H9 (cell line): ENCODE data around the gene DUSP1. TPM values are rescaled to one million over a fixed set of nuclear protein-coding genes. Genes with fewer than 3 reads are reported as not detected.

ENCODE experiments used
- DNase-seq: peaks from one replicate; pipeline ENCODE4 v3.0.0-alpha.2; 2017
- H2AFZ ChIP-seq: one replicate; pipeline ENCODE4 v1.6.1; 2013; ENCODE audit warnings: mild to moderate bottlenecking, low read length, control low read depth, moderate library complexity
- H2AK5ac ChIP-seq: 2 replicates; pipeline ENCODE4 v1.6.1; 2013; ENCODE audit warnings: low read length, control low read depth, mixed read lengths; ENCODE audit not compliant: insufficient read length
- H2BK120ac ChIP-seq: one replicate; pipeline ENCODE4 v1.6.1; 2013; ENCODE audit warnings: low read depth, mild to moderate bottlenecking, low read length, control low read depth, inconsistent platforms; ENCODE audit not compliant: poor library complexity, severe bottlenecking
- H2BK12ac ChIP-seq: 2 replicates; pipeline ENCODE4 v1.6.1; 2013; ENCODE audit warnings: low read length, control low read depth, mixed read lengths, low read depth; ENCODE audit not compliant: insufficient read length
- H2BK15ac ChIP-seq: 2 replicates; pipeline ENCODE4 v1.6.1; 2013; ENCODE audit warnings: low read depth, low read length, control low read depth
- H2BK20ac ChIP-seq: one replicate; pipeline ENCODE4 v1.6.1; 2013; ENCODE audit warnings: low read depth, mild to moderate bottlenecking, low read length, control low read depth, inconsistent platforms; ENCODE audit not compliant: poor library complexity, severe bottlenecking
- H2BK5ac ChIP-seq: 2 replicates; pipeline ENCODE4 v1.6.1; 2013; ENCODE audit warnings: low read length, control low read depth, mixed read lengths; ENCODE audit not compliant: insufficient read length
- H3K14ac ChIP-seq: 2 replicates; pipeline ENCODE4 v1.6.1; 2013; ENCODE audit warnings: low read length, control low read depth; ENCODE audit not compliant: insufficient read depth
- H3K18ac ChIP-seq: 2 replicates; pipeline ENCODE4 v1.6.1; 2013; ENCODE audit warnings: low read depth, mild to moderate bottlenecking, mixed read lengths, low read length, control low read depth; ENCODE audit not compliant: insufficient read length
- H3K23ac ChIP-seq: 2 replicates; pipeline ENCODE4 v1.6.1; 2013; ENCODE audit warnings: low read length, control low read depth, mixed read lengths, low read depth; ENCODE audit not compliant: insufficient read length
- H3K23me2 ChIP-seq: 2 replicates; pipeline ENCODE4 v1.6.1; 2013; ENCODE audit warnings: low read depth, mild to moderate bottlenecking, mixed read lengths, low read length, control low read depth; ENCODE audit not compliant: insufficient read length, poor library complexity, severe bottlenecking
- H3K27ac ChIP-seq: 2 replicates; pipeline ENCODE4 v1.5.1; 2013; ENCODE audit warnings: low read length, control low read depth, mixed read lengths, low read depth; ENCODE audit not compliant: insufficient read length
- H3K27me3 ChIP-seq: 2 replicates; pipeline ENCODE4 v1.6.1; 2013; ENCODE audit warnings: low read length, control low read depth, inconsistent platforms; ENCODE audit not compliant: insufficient read depth
- H3K4ac ChIP-seq: 2 replicates; pipeline ENCODE4 v1.6.1; 2013; ENCODE audit warnings: low read depth, mild to moderate bottlenecking, control low read depth, inconsistent platforms, low read length, moderate library complexity
- H3K4me1 ChIP-seq: 2 replicates; pipeline ENCODE4 v1.6.1; 2013; ENCODE audit warnings: low read length, control low read depth, inconsistent platforms; ENCODE audit not compliant: insufficient read depth
- H3K4me2 ChIP-seq: 2 replicates; pipeline ENCODE4 v1.6.1; 2013; ENCODE audit warnings: low read length, control low read depth, mixed read lengths; ENCODE audit not compliant: insufficient read length, insufficient read depth
- H3K56ac ChIP-seq: 2 replicates; pipeline ENCODE4 v1.6.1; 2013; ENCODE audit warnings: low read depth, mild to moderate bottlenecking, mixed read lengths, low read length, control low read depth; ENCODE audit not compliant: insufficient read length
- H3K79me1 ChIP-seq: 2 replicates; pipeline ENCODE4 v1.6.1; 2013; ENCODE audit warnings: low read depth, mild to moderate bottlenecking, moderate library complexity, low read length, control low read depth, inconsistent platforms; ENCODE audit not compliant: insufficient read depth, poor library complexity, severe bottlenecking
- H3K79me2 ChIP-seq: 2 replicates; pipeline ENCODE4 v1.6.1; 2013; ENCODE audit warnings: low read length, control low read depth, inconsistent platforms; ENCODE audit not compliant: insufficient read depth
- H3K9ac ChIP-seq: 2 replicates; pipeline ENCODE4 v1.6.1; 2013; ENCODE audit warnings: low read length, control low read depth, mixed read lengths; ENCODE audit not compliant: insufficient read length; ENCODE audit errors: extremely low read depth
- H3K9me3 ChIP-seq: one replicate; pipeline ENCODE4 v1.6.1; 2013; ENCODE audit warnings: low read depth, low read length, inconsistent platforms; ENCODE audit not compliant: control insufficient read depth
- H3T11ph ChIP-seq: one replicate; pipeline ENCODE4 v1.6.1; 2013; ENCODE audit warnings: mild to moderate bottlenecking, low read length, control low read depth, inconsistent platforms
- H4K20me1 ChIP-seq: one replicate; pipeline ENCODE4 v1.6.1; 2013; ENCODE audit not compliant: control insufficient read depth, insufficient read length, insufficient read depth
- H4K5ac ChIP-seq: 2 replicates; pipeline ENCODE4 v1.6.1; 2013; ENCODE audit warnings: low read depth, mild to moderate bottlenecking, mixed read lengths, low read length, control low read depth; ENCODE audit not compliant: insufficient read length
- H4K8ac ChIP-seq: replicated peaks from 2 replicates; pipeline ENCODE4 v1.6.1; 2013; ENCODE audit warnings: low read length, control low read depth, mixed read lengths, low read depth; ENCODE audit not compliant: insufficient read length
- H4K91ac ChIP-seq: 2 replicates; pipeline ENCODE4 v1.6.1; 2013; ENCODE audit warnings: low read depth, mild to moderate bottlenecking, moderate library complexity, mixed read lengths, low read length, control low read depth; ENCODE audit not compliant: insufficient read length
- H3K27ac Mint-ChIP-seq, 3 experiments: 2 replicates in 2 of 3; 3 replicates in 1 of 3; pipeline ENCODE4 v1.8.0; 2020 to 2021; ENCODE audit warnings: mixed read lengths in 3 of 3, mild to moderate bottlenecking in 1 of 3, moderate library complexity in 1 of 3
- H3K27me3 Mint-ChIP-seq: 2 replicates; pipeline ENCODE4 v1.8.0; 2021; ENCODE audit warnings: low read depth, mild to moderate bottlenecking, moderate library complexity, mixed read lengths
- H3K36me3 Mint-ChIP-seq, 3 experiments: 2 replicates in 2 of 3; 3 replicates in 1 of 3; pipeline ENCODE4 v1.8.0; 2020 to 2021; ENCODE audit warnings: low read depth in 3 of 3, mixed read lengths in 3 of 3; ENCODE audit not compliant: insufficient read depth in 1 of 3
- H3K4me1 Mint-ChIP-seq, 2 experiments: 2 replicates each; pipeline ENCODE4 v1.8.0; 2020; ENCODE audit warnings: mixed read lengths in 2 of 2
- H3K4me3 Mint-ChIP-seq, 2 experiments: 2 replicates in 1 of 2; 3 replicates in 1 of 2; pipeline ENCODE4 v1.8.0; 2020 to 2021; ENCODE audit warnings: mild to moderate bottlenecking in 2 of 2, mixed read lengths in 2 of 2, moderate library complexity in 1 of 2
- H3K9me3 Mint-ChIP-seq, 2 experiments: 2 replicates in 1 of 2; 3 replicates in 1 of 2; pipeline ENCODE4 v1.8.0; 2020; ENCODE audit warnings: mild to moderate bottlenecking in 2 of 2, mixed read lengths in 2 of 2, moderate library complexity in 1 of 2
- WGBS: extraction: QIAGEN DNeasy Blood & Tissue Kit; methylation state at CpG from one replicate; pipeline ENCODE4 v1.1.7; 2013; ENCODE audit warnings: missing lambda C conversion rate, low lambda C conversion rate, mixed read lengths; ENCODE audit not compliant: insufficient read length; ENCODE audit errors: extremely low coverage; 5-methylcytosine and 5-hydroxymethylcytosine counted together
- total RNA-seq: library from RNA; stranded (reverse); gene quantifications from 2 replicates; pipeline ENCODE4 v1.2.1, GENCODE V29; 2021
- TF ChIP-seq, protein P1 (sequence below): fragments of 200-600 bp; sonication (generic); conservative IDR thresholded peaks from 3 replicates; pipeline ENCODE4 v1.8.0; 2021; ENCODE audit warnings: antibody characterized with exemption, mild to moderate bottlenecking

The DUSP1 gene
- total RNA-seq, 1 experiment from 2014 or later = 10.9 TPM

DNA sequence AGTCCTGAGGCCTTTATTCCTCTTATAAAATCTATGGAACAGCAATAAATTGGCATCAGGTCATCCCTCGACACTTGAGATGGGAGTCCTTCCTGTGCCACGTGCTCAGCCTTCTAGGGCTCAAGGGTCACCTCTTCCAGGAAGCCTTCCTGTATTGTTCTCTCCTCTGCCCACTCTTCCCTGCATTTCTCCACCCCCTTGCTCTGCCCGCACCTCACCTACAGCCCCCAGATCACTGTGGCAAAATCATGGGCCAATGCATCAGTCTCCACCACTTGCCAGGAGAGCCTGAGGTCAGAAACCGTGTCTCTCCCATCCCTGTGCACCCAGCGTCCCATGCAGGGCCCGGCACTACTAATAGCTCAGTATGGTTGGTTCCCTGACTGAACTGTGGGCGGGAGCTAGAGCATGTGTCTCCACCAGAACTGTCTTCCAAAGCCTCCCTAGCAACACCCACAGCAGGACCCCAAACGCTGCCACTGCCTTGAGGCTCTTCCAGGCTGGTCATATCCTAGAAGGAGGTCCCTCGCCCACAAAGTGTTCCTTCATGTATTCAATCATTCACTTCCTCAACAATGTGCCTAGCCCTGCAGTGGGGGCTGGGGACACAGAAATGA lies 13.5 kb downstream of the DUSP1 start:
- Histone ChIP-seq H3K9me3 (no peaks in the 10 kb centered on the region), H3K27me3 (no peaks in the 10 kb centered on the region; the same call in 1 of the 2 replicates), H4K8ac (no peak overlapping the region), H3K4me1 (peaks cover 2% of the 10 kb centered on the region; the same call in 1 of the 2 replicates), H4K91ac (no peak overlapping the region), H3K79me1 (no peaks in the 10 kb centered on the region), H3K9ac (no peak overlapping the region), H2AK5ac (no peak overlapping the region), H3K56ac (no peak overlapping the region), H4K20me1 (no peaks in the 10 kb centered on the region), H3K4ac (no peak overlapping the region), H3K23me2 (no peaks in the 10 kb centered on the region), H2BK12ac (no peak overlapping the region), H2BK5ac (no peak overlapping the region), H3K14ac (no peak overlapping the region), H3K79me2 (no peaks in the 10 kb centered on the region), H4K5ac (no peak overlapping the region), H3T11ph (no peak overlapping the region), H2BK20ac (no peak overlapping the region), H2BK15ac (no peak overlapping the region), H3K23ac (no peak overlapping the region), H3K4me2 (no peak overlapping the region), H3K27ac (no peak overlapping the region), H2AFZ (no peak overlapping the region), H3K18ac (no peak overlapping the region), H2BK120ac (no peak overlapping the region)
- H3K4me3 Mint-ChIP-seq = no peak overlapping the region
- peak overlapping the region in 1 of 3 experiments; percentile 45; a peak in 1 of 7 replicates for H3K27ac Mint-ChIP-seq
- peaks cover 13 to 14% of the 10 kb centered on the region in 2 experiments for H3K4me1 Mint-ChIP-seq
- WGBS = no CpG with 5 or more reads among the region's 9 CpGs
- peaks cover 0 to 4% (median 0%) of the 10 kb centered on the region in 3 experiments; a peak in 2 of 7 replicates for H3K36me3 Mint-ChIP-seq
- TF ChIP-seq, protein P1, sequence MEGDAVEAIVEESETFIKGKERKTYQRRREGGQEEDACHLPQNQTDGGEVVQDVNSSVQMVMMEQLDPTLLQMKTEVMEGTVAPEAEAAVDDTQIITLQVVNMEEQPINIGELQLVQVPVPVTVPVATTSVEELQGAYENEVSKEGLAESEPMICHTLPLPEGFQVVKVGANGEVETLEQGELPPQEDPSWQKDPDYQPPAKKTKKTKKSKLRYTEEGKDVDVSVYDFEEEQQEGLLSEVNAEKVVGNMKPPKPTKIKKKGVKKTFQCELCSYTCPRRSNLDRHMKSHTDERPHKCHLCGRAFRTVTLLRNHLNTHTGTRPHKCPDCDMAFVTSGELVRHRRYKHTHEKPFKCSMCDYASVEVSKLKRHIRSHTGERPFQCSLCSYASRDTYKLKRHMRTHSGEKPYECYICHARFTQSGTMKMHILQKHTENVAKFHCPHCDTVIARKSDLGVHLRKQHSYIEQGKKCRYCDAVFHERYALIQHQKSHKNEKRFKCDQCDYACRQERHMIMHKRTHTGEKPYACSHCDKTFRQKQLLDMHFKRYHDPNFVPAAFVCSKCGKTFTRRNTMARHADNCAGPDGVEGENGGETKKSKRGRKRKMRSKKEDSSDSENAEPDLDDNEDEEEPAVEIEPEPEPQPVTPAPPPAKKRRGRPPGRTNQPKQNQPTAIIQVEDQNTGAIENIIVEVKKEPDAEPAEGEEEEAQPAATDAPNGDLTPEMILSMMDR = no peak
- H3K9me3 Mint-ChIP-seq = peaks cover 4 to 6% of the 10 kb centered on the region in 2 experiments; a peak in 3 of 5 replicates
- peaks cover 55% of the 10 kb centered on the region for H3K27me3 Mint-ChIP-seq
- DNase-seq = no peak
